Islet precursor cell (in vitro differentiated cells): ENCODE data around the gene ZIC4.
A peak's percentile ranks its signal among the peaks of the same experiment; 100 is the strongest.

Experiments
- DNase-seq: peaks from one replicate; pipeline ENCODE4 v3.0.0-alpha.2; 2018

The ZIC4 gene

GRCh38 chr3:147368561-147369221 is 37.7 kb downstream of the ZIC4 start:
- DNase-seq: no peak

DNA sequence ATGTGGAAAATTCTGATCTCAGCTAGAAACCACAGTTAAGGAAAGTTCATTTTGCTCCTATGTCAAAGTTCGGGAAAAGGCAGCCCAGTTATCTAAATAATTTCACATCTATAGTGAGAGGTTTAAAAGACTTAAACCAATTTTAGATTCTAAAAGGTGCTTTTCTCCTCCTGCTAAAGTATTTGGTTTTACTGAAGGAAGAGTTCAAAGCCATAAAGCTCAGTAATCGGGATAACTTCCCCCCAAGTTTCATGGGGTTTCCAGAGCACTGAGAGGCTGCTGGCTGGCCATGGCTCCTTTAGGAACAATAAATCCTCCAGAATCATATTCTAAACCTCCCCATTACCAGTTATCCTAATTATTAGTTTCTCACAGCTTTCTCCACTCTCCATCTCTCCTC is 38.2 kb downstream of the ZIC4 start:
- DNase-seq: no peak

- DNase-seq: no peak
Observed at GRCh38 chr3:147367676-147368075, 38.7 kb downstream of the ZIC4 start.

- DNase-seq: no peak
Observed at GRCh38 chr3:147365196-147366115, 40.9 kb downstream of the ZIC4 start.

DNA sequence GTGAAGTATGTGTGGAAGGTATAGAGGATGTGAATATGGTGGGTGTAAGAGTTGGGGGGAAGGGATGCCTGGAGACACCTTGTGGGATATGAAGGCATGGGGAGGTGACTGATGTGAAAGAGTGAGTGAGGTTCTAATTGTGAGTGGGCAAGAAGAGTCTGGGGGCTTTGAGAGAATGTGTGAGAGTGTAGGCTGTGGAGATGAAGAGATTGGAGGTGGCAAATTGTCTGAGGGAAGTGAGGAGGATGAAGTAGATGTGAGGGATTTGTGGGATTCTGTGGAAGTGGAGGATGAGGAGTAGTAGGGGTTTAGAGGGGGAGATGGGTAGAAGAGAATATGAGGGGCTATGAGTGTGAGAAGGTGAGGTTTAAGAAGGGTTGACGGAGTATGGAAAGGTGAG is 41.6 kb downstream of the ZIC4 start:
- DNase-seq: no peak

DNA sequence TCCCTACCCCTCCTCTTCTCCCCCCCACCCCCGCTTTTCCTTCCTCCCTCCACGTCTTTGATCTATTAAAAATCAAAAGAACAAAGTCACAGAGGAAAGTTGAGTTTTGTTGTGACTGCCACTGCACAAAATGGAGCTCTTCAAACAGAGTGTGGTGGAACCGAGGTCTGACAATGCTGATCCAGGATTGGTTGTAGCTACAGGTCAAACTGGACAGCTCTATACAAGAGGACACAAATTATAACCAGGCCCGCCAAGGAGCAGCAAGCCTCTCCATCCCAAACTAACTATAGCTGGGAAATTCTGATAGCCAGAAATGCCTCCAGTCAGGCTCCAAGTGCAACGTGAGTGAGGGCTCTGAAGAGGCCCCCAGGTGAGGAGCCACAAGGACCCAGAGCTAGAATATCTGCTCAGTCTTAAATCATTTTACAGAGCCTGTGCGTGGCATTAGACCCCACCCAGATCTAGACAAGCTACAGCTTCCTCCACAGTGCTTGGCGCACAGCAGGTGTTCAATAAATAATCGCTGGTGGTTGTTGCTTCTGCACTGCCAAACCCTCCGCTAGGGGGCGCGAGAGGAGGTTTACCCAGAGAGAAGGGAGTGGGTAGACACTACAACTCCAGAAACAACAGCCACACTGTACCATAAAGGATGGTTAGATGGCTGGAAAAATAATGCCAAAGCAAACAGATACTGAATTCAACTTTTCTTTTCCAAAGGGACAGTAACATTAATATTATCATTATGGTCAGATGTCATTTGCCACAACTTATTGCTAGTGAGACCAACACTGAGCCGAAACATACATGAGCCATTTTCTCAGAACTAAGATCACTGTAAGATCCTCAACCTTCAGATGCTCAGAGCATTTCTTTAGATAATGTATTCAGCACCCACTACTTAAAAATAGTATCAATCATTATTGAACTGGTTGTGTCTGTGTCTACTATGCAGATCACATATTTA is 44.6 kb downstream of the ZIC4 start:
- peak; percentile 83 for DNase-seq

GRCh38 chr3:147360646-147361453 is 45.5 kb downstream of the ZIC4 start:
- no peak for DNase-seq

GRCh38 chr3:147360051-147360439 is 46.3 kb downstream of the ZIC4 start:
- DNase-seq: no peak

GRCh38 chr3:147359177-147360050 is 46.9 kb downstream of the ZIC4 start:
- DNase-seq: no peak

DNA sequence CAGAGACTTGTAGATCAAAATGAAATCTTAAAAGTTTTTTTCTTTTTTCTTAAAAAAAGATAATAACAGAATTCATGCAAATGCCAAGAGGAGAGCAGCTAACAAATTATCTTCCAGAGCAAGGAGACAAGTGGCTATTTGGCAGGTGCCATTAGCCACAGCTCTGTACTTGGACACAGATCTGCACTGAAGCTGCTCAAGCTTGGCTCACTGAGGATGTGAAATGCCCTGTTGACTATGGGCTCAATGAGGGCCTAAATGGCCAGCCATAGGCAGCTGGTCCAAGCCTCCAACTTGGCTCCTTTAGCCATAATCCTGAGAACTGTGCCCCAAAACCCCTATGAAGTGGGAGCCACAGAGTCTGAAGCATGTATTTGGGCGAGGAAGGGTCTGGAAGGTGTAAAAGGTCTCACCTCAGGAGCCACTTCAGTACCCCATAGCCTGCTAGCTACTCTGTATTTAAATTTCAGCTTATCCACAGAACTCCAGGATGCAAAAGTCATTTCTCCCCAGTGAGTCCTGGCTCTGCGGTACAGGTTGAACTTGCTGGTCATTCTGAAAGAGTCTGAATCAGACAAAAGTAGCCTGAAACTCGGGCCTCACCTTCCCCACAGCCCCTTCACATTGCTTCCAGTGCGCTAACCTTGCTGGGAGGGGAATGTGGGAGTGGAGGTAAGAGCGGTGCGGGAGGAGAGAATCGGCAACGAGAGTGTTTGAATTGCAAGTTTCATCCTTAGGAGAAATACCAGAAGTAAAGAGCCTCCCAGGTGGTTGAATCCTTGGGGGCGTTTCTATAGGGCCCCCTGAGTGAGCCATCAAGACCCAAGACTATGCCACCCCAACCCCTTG is 48.0 kb downstream of the ZIC4 start:
- no peak for DNase-seq

DNA sequence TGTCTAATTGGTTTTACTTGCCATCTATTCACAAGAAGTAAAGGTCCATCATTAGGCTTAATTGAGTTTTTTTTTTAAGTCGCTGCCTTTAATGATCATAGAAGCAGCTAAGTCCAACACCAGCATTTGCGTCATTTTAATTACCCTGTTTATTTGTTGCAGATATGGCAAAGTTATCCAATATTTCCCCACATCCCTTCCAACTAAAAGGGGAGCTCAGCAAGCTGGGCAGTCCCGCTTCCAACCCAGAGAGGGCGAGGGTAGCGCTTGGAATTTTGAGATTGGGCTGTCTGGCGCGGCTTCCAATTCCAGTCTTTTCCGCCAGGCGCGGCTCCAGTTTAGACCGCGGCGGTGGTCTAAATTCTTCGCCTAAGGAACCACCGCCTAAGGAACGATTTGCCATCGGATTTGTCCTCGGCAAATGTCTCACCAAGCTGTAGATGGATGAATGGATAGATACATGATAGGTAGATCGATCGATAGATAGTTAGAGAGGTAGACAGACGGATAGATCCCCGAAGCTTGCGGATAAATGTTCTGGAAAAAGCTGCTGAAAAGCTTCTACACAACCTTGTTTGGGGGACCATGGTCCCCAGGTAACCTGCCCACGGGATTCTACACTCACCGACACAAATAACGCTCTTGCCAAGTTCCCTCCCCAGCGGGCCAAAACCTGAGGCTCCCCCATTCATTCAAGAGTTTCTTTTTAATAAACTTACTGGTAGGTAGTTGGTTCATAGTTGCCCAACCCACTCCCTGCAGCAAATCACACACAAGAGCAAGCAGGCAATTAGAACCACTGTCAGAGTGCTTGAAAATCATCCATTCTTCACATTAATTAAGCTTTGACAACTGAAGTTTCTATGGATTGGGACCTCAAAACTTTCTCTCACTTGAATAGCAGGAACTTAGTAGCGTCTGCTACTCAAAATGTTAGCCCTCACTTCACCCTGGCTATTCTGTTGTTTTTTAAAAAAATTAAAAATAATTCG is 49.1 kb downstream of the ZIC4 start:
- peak; percentile 76 for DNase-seq

GRCh38 chr3:147356145-147356908 is 50.0 kb downstream of the ZIC4 start:
- DNase-seq: no peak

- no peak for DNase-seq
Observed at GRCh38 chr3:147355753-147356090, 50.6 kb downstream of the ZIC4 start.

DNA sequence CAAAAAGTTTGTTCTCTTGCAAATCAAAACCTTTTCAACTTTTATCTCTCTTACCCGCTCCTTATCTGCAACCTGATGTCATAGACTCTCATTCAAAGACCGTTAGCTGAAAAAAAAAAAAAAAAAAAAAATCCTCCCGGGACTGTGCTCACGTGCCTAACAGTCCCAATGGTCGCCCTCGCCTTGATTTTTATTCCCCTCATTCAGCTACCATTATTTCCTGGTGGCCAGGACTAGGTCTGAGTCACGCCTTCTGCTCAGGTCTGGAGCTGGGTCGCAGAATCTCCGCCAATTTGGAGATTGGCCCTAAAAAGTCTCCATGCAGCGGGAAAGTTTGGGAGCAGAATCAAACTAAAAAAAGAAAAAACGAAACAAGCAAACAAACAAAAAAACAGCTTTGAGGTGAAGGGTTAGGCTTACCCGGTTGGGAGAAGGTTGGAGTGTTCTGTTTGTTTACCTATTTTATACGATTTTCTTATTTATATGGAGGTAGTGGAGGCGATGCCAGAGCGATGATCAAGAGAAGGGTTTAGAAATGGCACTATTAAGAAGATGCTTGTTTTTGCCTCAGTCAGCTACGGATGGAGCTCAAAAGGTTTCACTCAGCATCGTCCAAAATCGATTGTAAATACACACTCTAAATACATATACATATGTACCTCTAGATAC is 51.1 kb downstream of the ZIC4 start:
- DNase-seq: no peak

DNA sequence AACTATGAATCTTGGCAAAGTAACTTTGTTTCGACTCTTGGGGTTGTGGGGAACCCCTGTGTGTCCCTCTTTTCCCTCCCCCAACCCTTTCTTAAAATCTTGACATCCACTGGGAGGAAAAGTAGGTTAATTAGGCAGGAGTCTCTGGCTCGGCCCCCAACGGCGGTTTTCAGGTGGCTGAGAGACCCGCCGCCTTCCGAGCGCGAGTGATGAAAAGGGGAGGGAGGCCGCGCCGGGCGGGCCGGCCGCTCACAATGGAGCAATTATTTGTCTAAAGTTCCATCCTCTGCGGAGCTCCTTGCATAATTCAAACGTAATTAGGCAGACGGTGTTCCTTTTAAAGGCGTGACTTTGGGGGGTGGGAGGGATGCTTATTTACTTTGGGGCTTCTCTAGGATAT is 51.7 kb downstream of the ZIC4 start:
- DNase-seq: no peak

DNA sequence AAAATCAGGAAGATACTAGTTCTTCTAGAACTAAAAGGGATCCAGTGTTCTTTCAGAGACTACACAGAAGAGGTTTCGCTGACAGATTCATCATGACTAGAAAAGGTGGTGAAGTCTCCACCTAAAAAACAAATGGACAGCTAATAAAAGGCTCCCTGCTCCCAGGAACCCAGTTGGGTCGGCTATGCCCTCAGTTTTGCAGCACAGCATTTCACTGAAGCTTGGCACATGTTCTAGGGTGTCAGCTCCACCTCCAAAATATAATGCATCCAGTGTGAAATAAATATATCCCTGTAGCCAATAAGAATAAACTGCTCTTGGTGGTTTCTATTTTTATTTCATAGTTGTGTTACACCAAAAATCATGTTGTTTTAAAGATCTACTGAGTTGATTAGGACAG is 55.0 kb downstream of the ZIC4 start:
- no peak for DNase-seq

DNA sequence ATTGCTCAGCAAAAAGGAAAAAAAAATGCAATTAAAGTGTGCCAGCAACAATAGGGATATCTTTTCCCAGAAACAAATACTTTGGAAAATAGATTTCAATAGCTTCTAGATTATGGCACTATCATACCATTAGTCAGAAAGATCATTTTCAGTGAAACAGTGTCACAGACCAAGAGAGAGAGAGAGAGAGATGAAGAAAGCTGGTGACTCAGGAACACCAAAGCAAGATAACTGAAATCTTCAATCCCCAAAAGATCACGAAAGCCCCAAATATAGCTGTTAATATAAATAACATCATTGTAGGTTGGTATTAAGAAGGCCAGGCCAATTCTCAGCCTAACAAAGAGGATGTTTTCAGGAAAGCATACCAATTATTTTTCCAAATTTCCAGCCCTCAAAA is 57.4 kb downstream of the ZIC4 start:
- DNase-seq: no peak

DNA sequence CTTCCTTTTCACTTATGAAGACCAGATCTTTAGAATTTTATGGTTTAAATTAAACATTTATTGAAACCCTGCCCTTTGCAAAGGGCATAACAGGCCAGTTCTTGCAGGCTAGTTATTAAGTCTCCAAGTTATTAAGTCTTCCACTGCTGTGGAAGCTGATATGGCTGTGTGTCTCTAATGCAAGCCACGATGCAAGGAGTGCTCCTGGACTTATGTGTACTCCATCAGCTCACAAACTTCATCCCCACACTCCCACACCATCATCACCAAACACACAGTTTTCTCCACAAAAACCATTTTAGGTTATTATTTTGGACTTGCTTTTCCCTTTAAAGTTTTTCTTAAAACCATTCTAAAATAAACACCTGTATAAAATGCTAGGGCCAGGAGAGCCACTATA is 62.4 kb downstream of the ZIC4 start:
- DNase-seq: no peak
